IMR-90 (cell line): ENCODE measurements around the gene PTPRK. TPM values are rescaled to one million over a fixed set of nuclear protein-coding genes. Genes with fewer than 3 reads are reported as not detected.

ENCODE experiments used
- ATAC-seq: fragments of 200-7000 bp; cut with Tn5 transposase; 2 replicates; pipeline ENCODE4 v1.9.1; 2020; ENCODE audit warnings: low read depth, mild to moderate bottlenecking, moderate library complexity
- BruUV-seq: library from RNA; stranded (reverse); fragments of 400-500 nt; replicated peaks from 2 replicates; lab custom pipeline; 2021; lab: Mats Ljungman, UMichigan
- CTCF ChIA-PET: fragments of 300-600 bp; formaldehyde crosslinking; extraction: SDS; loops from one replicate; lab custom pipeline; 2021; ENCODE audit warnings: antibody characterized with exemption; lab: Yijun Ruan, JAX
- POLR2A ChIA-PET: fragments of 300-600 bp; sonication (Branson Sonifier 250); formaldehyde crosslinking; loops from one replicate; lab custom pipeline; 2022; ENCODE audit warnings: antibody characterized with exemption; ENCODE audit not compliant: unreplicated experiment; lab: Charles Lee
- DNase-seq: peaks from one replicate; pipeline ENCODE4 v3.0.0; 2013
- H2AFZ ChIP-seq: replicated peaks from 2 replicates; pipeline ENCODE3; 2013; ENCODE audit warnings: low read length, mild to moderate bottlenecking; ENCODE audit not compliant: poor library complexity
- H2AK5ac ChIP-seq: 2 replicates; pipeline ENCODE4 v1.6.1; 2013; ENCODE audit warnings: low read depth, low read length, inconsistent platforms
- H2AK9ac ChIP-seq: replicated peaks from 2 replicates; pipeline ENCODE3; 2013; ENCODE audit warnings: mild to moderate bottlenecking, low read depth, low read length, moderate library complexity; ENCODE audit not compliant: poor library complexity
- H2BK120ac ChIP-seq: 2 replicates; pipeline ENCODE4 v1.6.1; 2013; ENCODE audit warnings: low read depth, low read length, inconsistent platforms
- H2BK15ac ChIP-seq: 3 replicates; pipeline ENCODE4 v1.6.1; 2013; ENCODE audit warnings: low read depth, low read length, inconsistent platforms
- H2BK20ac ChIP-seq: 2 replicates; pipeline ENCODE4 v1.6.1; 2013; ENCODE audit warnings: low read depth, mild to moderate bottlenecking, inconsistent platforms, low read length, moderate library complexity
- H2BK5ac ChIP-seq: 2 replicates; pipeline ENCODE4 v1.6.1; 2013; ENCODE audit warnings: mild to moderate bottlenecking, low read depth, low read length, inconsistent platforms; ENCODE audit not compliant: poor library complexity, severe bottlenecking
- H3K14ac ChIP-seq: replicated peaks from 2 replicates; pipeline ENCODE4 v1.6.1; 2013; ENCODE audit warnings: low read depth, low read length, inconsistent platforms
- H3K18ac ChIP-seq: 2 replicates; pipeline ENCODE4 v1.6.1; 2013; ENCODE audit warnings: low read depth, low read length, control low read depth
- H3K23ac ChIP-seq: 2 replicates; pipeline ENCODE4 v1.6.1; 2013; ENCODE audit warnings: low read depth, low read length, inconsistent platforms
- H3K27ac ChIP-seq: 2 replicates; pipeline ENCODE4 v1.5.1; 2013; ENCODE audit warnings: mild to moderate bottlenecking, control low read depth, low read length; ENCODE audit not compliant: insufficient read depth
- H3K27me3 ChIP-seq: 2 replicates; pipeline ENCODE4 v1.6.1; 2013; ENCODE audit warnings: low read length; ENCODE audit not compliant: control insufficient read depth, insufficient read depth
- H3K36me3 ChIP-seq: 2 replicates; pipeline ENCODE4 v1.6.1; 2013; ENCODE audit warnings: low read length, mixed read lengths; ENCODE audit not compliant: control insufficient read depth, insufficient read depth
- H3K4ac ChIP-seq: 2 replicates; pipeline ENCODE4 v1.6.1; 2013; ENCODE audit warnings: low read depth, low read length, inconsistent platforms
- H3K4me1 ChIP-seq: 2 replicates; pipeline ENCODE4 v1.6.1; 2013; ENCODE audit warnings: low read length, mixed read lengths; ENCODE audit not compliant: control insufficient read depth, insufficient read depth
- H3K4me2 ChIP-seq: 2 replicates; pipeline ENCODE4 v1.6.1; 2013; ENCODE audit warnings: low read depth, mild to moderate bottlenecking, control low read depth, low read length, moderate library complexity
- H3K4me3 ChIP-seq: 2 replicates; pipeline ENCODE4 v1.5.1; 2013; ENCODE audit warnings: low read depth, mild to moderate bottlenecking, control low read depth, low read length, moderate library complexity; ENCODE audit not compliant: insufficient read depth
- H3K56ac ChIP-seq: 2 replicates; pipeline ENCODE4 v1.6.1; 2013; ENCODE audit warnings: low read length, inconsistent platforms; ENCODE audit not compliant: insufficient read depth; ENCODE audit errors: extremely low read depth
- H3K79me1 ChIP-seq, 2 experiments: 2 replicates each; pipeline ENCODE4 v1.6.1; 2013; ENCODE audit warnings: low read length in 2 of 2, inconsistent platforms in 1 of 2, low read depth in 1 of 2
- H3K9ac ChIP-seq: 2 replicates; pipeline ENCODE4 v1.6.1; 2013; ENCODE audit warnings: low read depth, low read length, control low read depth
- H3K9me1 ChIP-seq: 2 replicates; pipeline ENCODE4 v1.6.1; 2013; ENCODE audit warnings: low read length, inconsistent platforms; ENCODE audit not compliant: insufficient read depth
- H3K9me3 ChIP-seq: 2 replicates; pipeline ENCODE4 v1.6.1; 2013; ENCODE audit warnings: low read length; ENCODE audit not compliant: control insufficient read depth, insufficient read depth
- H4K20me1 ChIP-seq: 2 replicates; pipeline ENCODE4 v1.6.1; 2013; ENCODE audit warnings: low read length, inconsistent platforms; ENCODE audit not compliant: insufficient read depth
- H4K5ac ChIP-seq: 2 replicates; pipeline ENCODE4 v1.6.1; 2013; ENCODE audit warnings: mild to moderate bottlenecking, low read depth, low read length, control low read depth
- H4K8ac ChIP-seq, 2 experiments: 2 replicates each; pipeline ENCODE4 v1.6.1; 2013; ENCODE audit warnings: low read depth in 2 of 2, low read length in 2 of 2, control low read depth in 1 of 2, inconsistent platforms in 1 of 2
- H4K91ac ChIP-seq: 2 replicates; pipeline ENCODE4 v1.6.1; 2013; ENCODE audit warnings: low read depth, low read length, inconsistent platforms; ENCODE audit not compliant: insufficient read depth
- CTCF ChIP-seq: conservative IDR thresholded peaks from 2 replicates; pipeline ENCODE4 v1.5.1; 2012; ENCODE audit warnings: mild to moderate bottlenecking, low read depth, low read length, improper control_type of control experiment
- FOS ChIP-seq: fragments of 150-350 bp; IDR thresholded peaks from 2 replicates; pipeline ENCODE4 v1.6.1; 2016; ENCODE audit warnings: low read depth, low read length
- MAFK ChIP-seq: IDR thresholded peaks from 2 replicates; pipeline ENCODE4 v1.6.1; 2012; ENCODE audit warnings: low read depth, low read length, improper control_type of control experiment
- NFE2L2 ChIP-seq: fragments of 150-350 bp; IDR thresholded peaks from 2 replicates; pipeline ENCODE4 v1.6.1; 2016; ENCODE audit warnings: low read depth, mild to moderate bottlenecking, low read length
- WGBS, 2 experiments: methylation state at CpG; one replicate each; pipeline versions ENCODE4 v1.1.5 to v1.1.7; 2013; ENCODE audit warnings: missing lambda C conversion rate in 2 of 2; ENCODE audit not compliant: insufficient read length in 1 of 2; ENCODE audit errors: extremely low coverage in 2 of 2; 5-methylcytosine and 5-hydroxymethylcytosine counted together
- dilution Hi-C: fragments of 300-500 bp; cut with HindIII; formaldehyde crosslinking; loops from one replicate; pipeline ENCODE4 v1.14.3; 2018; ENCODE audit warnings: low sequenced_read_pairs; ENCODE audit not compliant: unreplicated experiment
- in situ Hi-C: fragments of 300-500 bp; cut with MboI; formaldehyde crosslinking; loops from 3 replicates; pipeline ENCODE4 v1.14.3; 2019; ENCODE audit warnings: low sequenced_read_pairs, inconsistent platforms, mixed read lengths
- intact Hi-C: fragments of 100-400 bp; cut with micrococcal nuclease; formaldehyde crosslinking; loops from 2 replicates; pipeline ENCODE4 v1.10.0; 2022
- polyA plus RNA-seq, 3 experiments: library from polyadenylated mRNA; depleted of rRNA; stranded (reverse); fragments of >200 nt; gene quantifications; 2 replicates each; pipeline ENCODE4 v1.2.3, GENCODE V29; 2012; ENCODE audit warnings: low replicate concordance in 1 of 3
- total RNA-seq: library from RNA; depleted of rRNA; stranded (reverse); fragments of >200 nt; gene quantifications from 2 replicates; pipeline ENCODE4 v1.2.3, GENCODE V29; 2012

Gene PTPRK
- total and polyA plus RNA-seq, 2 of the 4 experiments (the other 2 are of a cell fraction), result 18.0 to 80.8 TPM

DNA sequence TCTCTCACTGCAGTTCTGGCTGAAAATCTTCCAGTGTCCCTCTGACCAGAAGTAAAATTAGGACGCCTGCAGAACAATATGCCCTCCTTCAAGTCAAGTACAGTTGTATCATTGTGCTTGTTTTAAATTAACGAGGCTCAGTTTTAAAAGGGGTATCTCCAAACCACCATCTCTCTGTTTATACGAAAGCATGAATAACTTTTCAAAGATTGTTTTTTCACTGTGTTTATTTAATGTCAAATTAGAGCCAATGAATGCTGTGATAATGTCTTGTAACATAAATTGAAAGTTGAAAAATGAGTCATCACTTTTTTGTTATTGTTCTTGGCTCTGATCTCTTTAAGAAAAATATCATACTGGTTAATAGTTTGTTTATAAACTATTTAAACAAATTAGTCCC lies 388.8 kb downstream of the PTPRK start:
- H4K8ac ChIP-seq, result no peak overlapping the region
- H3K9me3 ChIP-seq, result no peaks in the 10 kb centered on the region
- POLR2A ChIA-PET, result no interaction called here
- peaks cover 6 to 20% of the 10 kb centered on the region in 2 experiments; a peak in 3 of 4 replicates for H3K79me1 ChIP-seq
- H2AFZ ChIP-seq, result no peak overlapping the region
- H3K4me1 ChIP-seq, result peaks cover 6% of the 10 kb centered on the region
- H4K20me1 ChIP-seq, result peaks cover 10% of the 10 kb centered on the region; the same call in 1 of the 2 replicates
- H2BK20ac ChIP-seq, result no peak overlapping the region
- no peaks in the 10 kb centered on the region for H3K36me3 ChIP-seq
- H2AK5ac ChIP-seq, result no peak overlapping the region
- no peaks in the 10 kb centered on the region for H3K27me3 ChIP-seq
- WGBS, 2 experiments, result no CpG with 5 or more reads among the region's 3 CpGs
- CTCF ChIA-PET, result interaction anchor here (0.7 kb wide), 1 partner anchor 586 kb away, joined by 3 read pairs; no protein-coding TSS in a partner anchor
- H4K5ac ChIP-seq, result no peak overlapping the region
- H3K23ac ChIP-seq, result no peak overlapping the region
- no peak overlapping the region for H2BK120ac ChIP-seq
- H3K4me3 ChIP-seq, result no peak overlapping the region
- intact Hi-C loops (no loop called here), in situ Hi-C loops (no loop called here), dilution Hi-C loops (no loop called here)
- DNase-seq, result peak; percentile 65
- TF ChIP-seq CTCF (no peak), FOS (peak; percentile 61), MAFK (peak; percentile 28; the same call in 1 of the 2 replicates), NFE2L2 (peak; percentile 43; the same call in 1 of the 2 replicates)
- H2AK9ac ChIP-seq, result no peak overlapping the region
- peak; percentile 57 for ATAC-seq
- no TSS peak for BruUV-seq
- H4K91ac ChIP-seq, result no peak overlapping the region
- no peak overlapping the region for H3K56ac ChIP-seq
- H3K4ac ChIP-seq, result no peak overlapping the region
- H3K4me2 ChIP-seq, result peak overlapping the region; percentile 23
- H3K14ac ChIP-seq, result no peak overlapping the region
- no peak overlapping the region for H2BK15ac ChIP-seq
- no peak overlapping the region for H2BK5ac ChIP-seq
- H3K18ac ChIP-seq, result no peak overlapping the region
- 0 out of 2 replicates have a peak, but pooled peaks cover 6% of the 10 kb centered on the region for H3K9me1 ChIP-seq
- peak overlapping the region; percentile 20; the same call in 1 of the 2 replicates for H3K27ac ChIP-seq
- no peak overlapping the region for H3K9ac ChIP-seq
